HK-2 (cell line): ENCODE data around the gene ZNF836.

Experiments used
- DNase-seq: peaks from one replicate; pipeline ENCODE4 v3.0.0-alpha.2; 2018; ENCODE audit not compliant: unreplicated experiment

Gene ZNF836

DNA sequence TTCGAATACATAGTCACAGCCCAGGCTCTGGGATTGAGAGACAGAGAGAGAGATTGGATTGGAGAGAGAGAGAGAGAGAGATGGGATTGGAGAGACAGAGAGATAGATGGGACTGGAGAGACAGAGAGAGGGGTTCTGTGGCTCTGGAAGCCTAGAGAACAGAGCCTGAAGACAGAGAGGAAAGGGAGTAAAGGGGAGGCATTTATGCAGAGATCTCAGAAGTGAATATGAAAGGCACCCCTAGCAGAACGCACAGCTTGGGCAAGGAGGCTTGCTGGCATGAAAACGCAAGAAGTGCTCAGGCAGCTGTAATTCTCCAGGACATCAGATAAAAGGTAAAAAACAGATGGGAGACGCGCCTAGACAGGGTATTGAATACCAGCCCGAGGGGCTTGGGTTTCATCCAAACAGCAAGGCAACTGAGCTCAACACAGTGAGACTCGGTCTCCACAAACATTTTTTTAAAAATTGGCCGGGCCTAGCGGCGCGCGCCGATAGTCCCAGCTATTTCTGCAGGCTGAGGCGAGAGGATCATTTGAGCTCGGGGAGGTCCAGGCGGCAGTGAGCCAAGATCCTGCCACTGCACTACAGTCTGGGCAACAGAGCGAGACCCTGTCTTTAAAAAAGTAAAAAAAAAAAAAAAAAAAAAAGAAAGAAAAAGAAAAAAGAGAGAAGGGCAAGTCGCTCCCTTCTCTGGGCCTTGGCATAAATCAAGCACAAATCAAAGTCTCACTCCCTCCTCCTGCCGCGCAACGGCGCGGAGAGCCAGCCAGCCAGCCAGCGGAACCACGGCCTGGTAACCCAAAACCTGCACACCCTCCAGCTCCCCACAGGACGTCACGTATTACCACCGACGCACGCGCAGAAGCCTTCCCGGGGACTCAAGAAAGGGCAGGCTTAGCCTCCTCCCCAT lies 17.7 kb upstream of the ZNF836 start:
- DNase-seq, result no peak

GRCh38 chr19:52187407-52187806 lies 16.0 kb upstream of the ZNF836 start:
- no peak for DNase-seq

GRCh38 chr19:52176574-52176973 lies 5.2 kb upstream of the ZNF836 start:
- no peak for DNase-seq

- DNase-seq, result no peak
Observed at GRCh38 chr19:52172347-52172746, 926 bp upstream of the ZNF836 start.

- DNase-seq, result peak; percentile 13
Observed at GRCh38 chr19:52170863-52171320, 529 bp downstream of the ZNF836 start.

GRCh38 chr19:52170304-52170703 lies 1.1 kb downstream of the ZNF836 start:
- DNase-seq, result no peak

DNA sequence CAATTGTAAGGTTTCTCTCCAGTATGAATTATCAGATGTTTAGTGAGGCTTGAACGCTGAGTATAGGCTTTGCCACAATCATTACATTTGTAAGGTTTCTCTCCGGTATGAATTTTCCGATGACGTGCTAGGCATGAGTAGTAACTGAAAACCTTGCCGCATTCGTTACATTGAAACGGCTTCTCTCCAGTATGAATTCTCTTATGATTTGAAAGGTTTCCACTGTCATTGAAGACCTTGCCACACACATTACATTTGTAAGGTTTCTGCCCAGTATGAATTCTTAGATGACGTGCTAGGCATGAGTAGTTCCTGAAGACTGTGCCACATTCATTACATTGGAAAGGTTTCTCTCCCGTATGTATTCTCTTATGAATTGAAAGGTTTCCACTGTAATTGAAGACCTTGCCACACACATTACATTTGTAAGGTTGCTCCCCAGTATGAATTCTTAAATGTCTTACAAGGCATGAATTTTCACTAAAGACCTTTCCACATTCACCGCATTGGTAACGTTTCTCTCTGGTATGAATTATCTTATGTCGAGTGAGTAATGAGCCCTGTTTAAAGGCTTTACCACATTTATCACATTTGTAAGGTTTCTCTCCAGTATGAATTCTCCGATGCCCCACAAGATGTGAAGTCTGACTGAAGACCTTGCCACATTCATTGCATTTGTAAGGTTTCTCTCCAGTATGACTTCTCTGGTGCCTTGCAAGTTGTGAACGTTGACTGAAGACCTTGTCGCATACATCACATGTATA lies 15.6 kb downstream of the ZNF836 start:
- no peak for DNase-seq

DNA sequence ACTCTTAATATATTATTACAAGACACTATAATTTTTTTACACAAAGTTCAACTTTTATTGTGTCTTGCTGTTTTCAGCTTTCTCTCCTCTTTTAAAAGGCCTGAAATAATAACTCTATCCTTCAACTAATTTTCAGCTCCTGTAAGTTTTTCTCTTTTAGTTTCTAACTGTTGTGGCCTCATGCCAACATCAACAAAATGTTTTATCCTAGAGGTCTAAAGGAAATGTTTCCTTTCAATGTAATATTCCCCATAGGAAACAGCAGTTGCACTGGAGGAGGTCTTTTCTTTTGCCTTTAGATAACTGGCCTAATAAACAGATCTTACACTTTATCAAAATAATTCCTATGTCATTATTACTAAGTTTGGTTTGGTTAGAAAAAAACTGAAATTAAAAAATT lies 23.2 kb downstream of the ZNF836 start:
- DNase-seq, result no peak

DNA sequence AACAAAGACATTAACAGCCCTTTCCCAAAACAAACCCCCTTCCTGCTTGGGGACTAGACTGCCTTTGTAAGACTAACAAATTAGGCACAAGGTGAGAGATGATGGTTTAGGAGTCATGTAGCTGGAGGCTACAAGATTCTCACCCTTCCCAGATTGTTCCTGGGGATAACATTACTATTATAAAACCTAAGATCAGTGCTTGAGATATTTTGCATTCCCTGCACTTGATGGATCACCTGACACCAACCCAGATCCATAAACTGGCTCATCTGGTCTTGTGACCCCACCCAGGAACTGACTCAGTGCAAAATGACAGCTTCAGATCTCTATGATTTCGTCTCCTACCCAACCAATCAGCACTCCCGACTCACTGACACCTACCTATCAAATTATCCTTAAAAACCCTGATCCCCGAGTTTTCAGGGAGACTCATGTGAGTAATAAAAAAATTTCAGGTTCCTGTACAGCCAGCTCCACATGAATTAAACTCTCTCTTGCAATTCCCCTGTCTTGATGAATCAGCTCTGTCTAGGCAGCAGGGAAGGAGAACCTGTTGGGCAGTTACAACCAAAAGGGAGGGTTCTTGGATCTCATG lies 29.3 kb downstream of the ZNF836 start:
- DNase-seq, result no peak

- no peak for DNase-seq
Observed at GRCh38 chr19:52141203-52141602, 30.2 kb downstream of the ZNF836 start.

DNA sequence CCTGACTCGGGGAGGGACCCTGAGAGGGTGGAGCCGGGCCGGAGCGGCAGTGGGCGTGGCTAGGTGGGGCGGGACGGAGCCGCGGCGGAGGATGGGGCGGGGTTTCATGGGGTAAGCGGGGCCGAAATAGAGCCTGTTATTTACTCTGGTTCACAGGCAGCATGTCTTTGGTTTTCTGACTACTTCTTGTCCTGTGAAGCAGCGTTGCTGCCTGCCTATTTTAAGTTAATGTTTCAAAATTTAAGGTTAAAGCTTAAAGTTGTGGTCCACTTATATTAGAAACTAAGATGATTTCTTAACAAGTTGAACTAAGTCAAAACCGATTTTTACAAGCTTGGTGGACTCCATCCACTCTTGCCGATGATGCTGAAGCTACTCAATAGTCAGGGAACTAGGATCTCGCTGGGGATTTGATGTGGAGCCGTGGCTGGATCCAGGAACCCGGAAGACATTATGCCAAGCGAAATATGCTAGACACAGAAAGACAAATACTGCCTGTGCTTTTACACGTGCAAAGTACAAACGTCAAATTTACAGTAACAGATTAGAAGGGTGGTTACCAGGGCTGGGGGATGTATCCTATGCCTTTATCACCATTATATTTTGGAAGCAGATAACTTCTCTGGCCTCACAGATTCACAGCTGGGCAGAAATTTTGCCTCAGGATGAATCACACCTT lies 31.2 kb downstream of the ZNF836 start:
- DNase-seq, result no peak

- peak; percentile 97 for DNase-seq
Observed at GRCh38 chr19:52139252-52140031, 32.0 kb downstream of the ZNF836 start, which contains the start of gene ZNF616. Gene ZNF616 (minus strand): TSS chr19:52139938. CDS start chr19:52130512, 9,426 bp downstream.

- no peak for DNase-seq
Observed at GRCh38 chr19:52138983-52139251, 32.5 kb downstream of the ZNF836 start.

- DNase-seq, result peak; percentile 40
Observed at GRCh38 chr19:52138278-52138982, 33.0 kb downstream of the ZNF836 start.

GRCh38 chr19:52120286-52120685 lies 51.1 kb downstream of the ZNF836 start:
- DNase-seq, result no peak

GRCh38 chr19:52115526-52116053 lies 55.8 kb downstream of the ZNF836 start:
- DNase-seq, result no peak

DNA sequence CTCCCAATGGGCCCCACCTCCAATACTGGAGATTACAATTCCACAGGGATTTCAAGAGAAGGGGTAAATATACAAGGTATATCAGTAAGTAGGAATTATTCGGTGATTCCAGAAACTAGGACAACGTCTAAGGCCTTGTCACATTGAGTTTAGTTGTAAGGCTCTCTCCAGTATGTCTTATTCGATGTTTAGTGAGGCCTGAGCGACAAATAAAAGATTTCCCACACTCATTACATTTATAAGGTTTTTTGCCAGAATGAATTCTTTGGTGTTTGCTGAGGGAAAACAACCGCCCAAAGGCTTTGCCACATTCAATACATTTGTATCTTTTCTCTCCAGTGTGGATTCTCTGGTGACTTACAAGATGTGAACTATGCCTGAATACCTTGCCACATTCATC lies 56.7 kb downstream of the ZNF836 start:
- DNase-seq, result no peak

GRCh38 chr19:52112624-52113023 lies 58.8 kb downstream of the ZNF836 start:
- no peak for DNase-seq

GRCh38 chr19:52110780-52111179 lies 60.6 kb downstream of the ZNF836 start:
- DNase-seq, result no peak
